ENCODE data around the gene PRDM16.
"Not testable (repeated sequence)": the region's sequence is repeated elsewhere in the genome, so short reads cannot be mapped to it uniquely, and the experiment has no call there.

PRDM16 gene

DNA sequence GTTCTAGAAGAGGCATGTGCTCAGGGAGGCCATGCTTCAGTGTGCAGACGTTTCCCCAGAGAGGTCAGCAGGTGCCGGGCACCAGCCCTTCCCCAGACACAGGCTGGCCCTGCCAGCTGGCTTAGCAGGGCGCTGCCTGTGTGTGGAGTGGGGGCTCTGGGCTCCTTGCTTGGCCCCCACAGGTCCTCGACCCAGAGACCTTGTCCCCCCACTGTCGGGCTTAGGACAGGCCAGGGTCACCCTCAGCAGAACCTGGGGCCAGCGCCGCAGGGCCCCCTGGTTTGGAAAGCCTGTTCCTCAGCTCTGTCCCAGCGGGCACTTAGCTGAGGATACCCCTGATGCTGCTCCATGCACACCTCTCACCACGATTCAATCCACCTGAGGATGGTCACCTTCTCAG, 213.2 kb downstream of the PRDM16 start:
- DNase-seq (ENCODE audit: low spot score): no peak

DNA sequence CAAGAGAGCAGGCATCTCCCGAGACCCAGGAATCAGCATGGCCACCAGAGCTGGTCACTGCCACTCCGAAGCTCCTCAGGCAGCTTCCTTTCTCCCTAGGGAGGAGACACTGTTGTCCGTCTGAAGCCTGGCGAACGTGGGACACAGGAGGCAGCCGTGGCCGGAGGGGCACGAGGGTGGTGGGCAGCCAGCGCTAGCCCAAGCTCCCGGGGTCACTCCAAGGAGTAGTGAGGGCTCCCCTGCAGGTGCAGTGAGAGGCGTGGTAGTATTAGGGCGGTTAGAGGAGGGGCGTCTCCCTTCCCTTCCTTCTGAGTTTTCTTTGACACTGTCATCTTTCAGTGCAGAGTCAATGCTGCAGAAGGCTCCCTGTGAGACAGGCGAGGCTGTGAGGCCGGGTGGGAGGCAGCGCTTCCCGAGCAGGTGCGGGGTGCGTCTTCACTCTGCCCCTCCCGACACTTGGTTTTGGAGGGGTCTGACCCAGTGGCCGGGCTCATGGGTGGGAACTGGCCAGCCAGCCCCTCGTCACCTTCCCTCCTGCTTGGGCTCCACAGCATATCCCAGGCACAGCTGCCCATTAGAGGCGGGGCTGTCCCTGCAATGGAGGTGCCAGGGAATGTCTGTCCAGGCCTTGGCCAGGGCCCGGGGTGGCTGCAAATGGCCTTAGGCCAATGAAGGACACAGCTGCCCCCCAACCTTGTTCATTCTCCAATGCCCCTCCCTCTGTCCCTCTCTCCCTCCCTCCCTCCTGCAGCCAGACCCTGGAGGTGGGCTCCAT, 213.8 kb downstream of the PRDM16 start:
- no peak for DNase-seq (ENCODE audit: low spot score)

DNA sequence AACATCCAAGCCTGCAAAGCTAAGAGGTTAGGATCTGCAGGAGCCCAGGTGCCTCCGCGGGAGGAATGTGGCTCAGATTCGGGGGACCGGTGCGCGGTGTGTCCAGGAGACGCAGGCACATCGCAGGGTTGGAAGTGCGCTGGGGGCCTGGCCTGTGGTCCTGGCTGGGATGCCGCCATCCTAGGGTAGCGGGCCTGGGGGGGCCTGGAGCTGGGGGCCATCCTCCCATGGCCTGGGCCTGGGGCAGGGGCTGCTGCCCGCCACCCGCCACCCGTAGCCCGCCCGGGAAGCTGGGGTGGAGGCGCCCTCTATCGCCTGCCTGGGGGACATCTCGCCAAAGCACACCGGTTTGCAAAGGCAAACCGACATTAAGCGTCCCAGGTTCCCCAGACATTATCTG, 214.8 kb downstream of the PRDM16 start:
- DNase-seq (ENCODE audit: low spot score): no peak

DNA sequence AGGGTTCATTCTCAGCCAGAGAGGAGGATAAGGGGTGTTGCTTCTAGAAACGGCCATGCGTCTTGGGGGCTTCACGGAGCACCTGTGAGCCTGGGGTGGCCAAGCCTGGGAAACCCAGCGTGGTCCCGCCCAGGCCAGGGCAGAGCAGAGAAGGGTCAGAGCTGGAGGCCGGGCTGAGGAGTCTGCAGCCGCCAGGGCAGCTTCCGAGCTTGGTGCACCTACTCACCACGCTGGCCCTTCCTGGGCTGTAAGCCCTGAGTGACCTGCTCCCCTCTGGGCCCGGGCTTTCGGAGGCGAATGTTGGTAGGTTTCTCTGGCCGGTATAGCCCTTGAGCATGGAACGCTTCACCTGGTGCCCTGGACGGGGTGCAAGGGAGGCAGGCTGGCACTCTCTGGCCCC, 215.7 kb downstream of the PRDM16 start:
- DNase-seq (ENCODE audit: low spot score): no peak

DNA sequence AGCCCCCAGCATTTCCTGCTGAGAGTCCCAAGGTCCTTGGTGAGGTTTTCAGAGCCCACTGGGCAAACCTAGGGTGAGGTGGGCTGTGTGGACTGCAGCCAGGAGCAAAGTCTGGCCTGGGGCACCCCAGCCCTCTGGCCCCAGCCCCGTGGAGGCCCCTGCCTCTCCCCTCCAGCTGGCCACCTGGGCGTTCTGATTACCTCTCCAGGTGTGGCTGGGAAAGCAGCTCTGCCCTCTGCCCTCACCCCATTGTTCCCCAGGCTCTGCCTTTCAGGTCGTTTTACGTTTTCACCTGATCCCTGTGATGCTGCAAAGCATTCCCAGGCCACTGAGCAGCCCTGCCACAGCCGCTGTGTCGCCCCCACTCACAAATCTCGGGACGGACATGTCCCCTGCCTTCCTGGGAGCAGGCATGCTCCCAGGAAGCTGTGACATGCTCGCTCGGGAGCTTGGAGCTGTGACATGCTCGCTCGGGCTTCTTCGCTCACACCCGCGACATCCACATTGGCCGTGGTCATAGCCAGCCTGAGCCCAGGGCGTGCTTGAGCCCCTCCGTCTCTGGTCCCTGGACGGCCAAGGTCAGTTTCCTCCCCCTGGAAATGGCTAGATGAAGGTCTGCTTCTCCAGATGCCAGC, 216.2 kb downstream of the PRDM16 start:
- DNase-seq (ENCODE audit: low spot score): no peak

DNA sequence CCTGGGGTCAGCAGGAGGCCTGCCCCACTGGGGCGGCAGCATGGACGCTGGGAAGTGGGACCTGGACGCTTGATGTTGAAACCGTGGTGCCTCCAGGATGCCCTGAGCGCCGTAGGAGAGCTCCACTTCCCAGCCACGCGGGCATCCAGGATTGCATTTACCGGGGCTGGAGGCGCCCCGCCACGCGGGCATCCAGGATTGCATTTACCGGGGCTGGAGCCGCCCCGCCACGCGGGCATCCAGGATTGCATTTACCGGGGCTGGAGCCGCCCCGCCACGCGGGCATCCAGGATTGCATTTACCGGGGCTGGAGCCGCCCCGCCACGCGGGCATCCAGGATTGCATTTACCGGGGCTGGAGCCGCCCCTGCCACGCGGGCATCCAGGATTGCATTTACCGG, 218.1 kb downstream of the PRDM16 start:
- not testable (repeated sequence) for DNase-seq (ENCODE audit: low spot score)

DNA sequence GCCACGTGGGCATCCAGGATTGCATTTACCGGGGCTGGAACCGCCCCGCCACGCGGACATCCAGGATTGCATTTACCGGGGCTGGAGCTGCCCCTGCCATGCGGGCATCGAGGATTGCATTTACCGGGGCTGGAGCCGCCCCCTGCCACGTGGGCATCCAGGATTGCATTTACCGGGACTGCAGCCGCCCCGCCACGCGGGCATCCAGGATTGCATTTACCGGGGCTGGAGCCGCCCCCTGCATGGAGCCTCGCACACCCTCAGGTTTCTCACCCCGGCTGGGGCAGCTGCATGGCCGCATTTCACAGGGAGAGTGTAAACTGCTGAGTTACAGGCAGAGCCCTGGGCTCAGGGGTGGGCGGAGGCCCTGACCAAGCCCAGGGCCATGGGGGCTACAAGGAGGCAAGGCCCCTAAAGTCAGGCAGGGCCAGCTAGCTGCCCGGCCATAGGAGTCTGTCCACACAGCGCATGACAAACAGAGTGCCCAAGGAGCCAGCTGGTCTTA, 218.7 kb downstream of the PRDM16 start:
- DNase-seq (ENCODE audit: low spot score): no peak

DNA sequence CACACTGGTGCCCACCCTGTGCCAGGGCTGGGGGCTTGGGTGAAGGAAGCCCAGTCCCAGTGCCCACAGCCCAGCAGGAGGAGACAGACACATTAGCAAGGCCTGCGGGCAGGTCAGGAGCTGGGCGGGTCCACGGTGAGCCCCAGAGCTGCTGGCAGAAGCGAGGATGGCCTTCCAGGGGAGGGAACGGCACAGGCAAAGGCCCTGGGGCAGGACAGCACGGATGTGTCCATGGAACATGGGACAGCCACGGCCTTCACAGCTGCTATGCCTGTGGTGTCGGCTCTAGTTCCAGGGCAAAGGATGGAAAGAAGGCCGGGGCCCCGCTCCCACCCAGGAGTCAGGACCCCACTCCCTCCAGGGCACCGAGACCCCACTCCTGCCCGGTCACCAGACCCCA, 220.5 kb downstream of the PRDM16 start:
- DNase-seq (ENCODE audit: low spot score): no peak

DNA sequence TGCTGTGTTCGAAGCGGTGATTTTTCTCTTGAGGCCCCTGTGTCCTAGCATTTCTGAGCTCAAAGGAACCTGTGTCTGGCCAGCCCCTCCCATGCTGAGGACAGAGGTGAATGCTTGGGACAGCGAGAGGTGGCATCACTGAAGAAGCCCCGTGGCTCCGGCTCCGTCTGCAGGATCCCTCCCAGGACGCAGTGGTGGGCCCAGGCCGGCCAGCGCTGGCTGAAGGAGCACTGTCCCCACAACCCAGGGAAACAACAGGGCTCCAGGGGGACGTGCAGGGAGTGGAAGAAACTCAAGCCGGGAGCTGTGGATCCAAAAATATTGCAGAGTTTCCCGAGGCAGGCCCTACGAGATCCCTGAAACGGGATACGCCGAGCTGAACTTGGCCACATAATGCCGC, 221.4 kb downstream of the PRDM16 start:
- DNase-seq (ENCODE audit: low spot score): no peak

DNA sequence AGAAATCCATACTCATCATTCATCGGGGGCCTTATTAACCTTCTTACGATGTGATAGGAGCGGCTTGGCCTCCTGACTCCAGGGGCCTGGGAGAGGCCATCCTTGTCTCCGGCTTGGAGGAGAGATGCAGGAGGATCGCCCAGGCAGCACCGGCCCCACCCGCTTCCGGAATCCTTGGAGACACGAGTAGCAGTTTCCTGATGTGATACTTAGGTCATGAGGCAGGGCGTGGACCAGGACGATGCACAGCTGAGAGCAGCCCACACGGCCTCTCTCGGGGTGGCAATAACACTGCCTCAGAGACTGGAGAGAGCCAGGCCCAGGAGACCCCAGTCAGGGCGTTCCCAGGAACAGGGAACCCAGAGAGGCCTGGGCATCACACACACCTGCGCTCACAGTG, 221.9 kb downstream of the PRDM16 start:
- no peak for DNase-seq (ENCODE audit: low spot score)

DNA sequence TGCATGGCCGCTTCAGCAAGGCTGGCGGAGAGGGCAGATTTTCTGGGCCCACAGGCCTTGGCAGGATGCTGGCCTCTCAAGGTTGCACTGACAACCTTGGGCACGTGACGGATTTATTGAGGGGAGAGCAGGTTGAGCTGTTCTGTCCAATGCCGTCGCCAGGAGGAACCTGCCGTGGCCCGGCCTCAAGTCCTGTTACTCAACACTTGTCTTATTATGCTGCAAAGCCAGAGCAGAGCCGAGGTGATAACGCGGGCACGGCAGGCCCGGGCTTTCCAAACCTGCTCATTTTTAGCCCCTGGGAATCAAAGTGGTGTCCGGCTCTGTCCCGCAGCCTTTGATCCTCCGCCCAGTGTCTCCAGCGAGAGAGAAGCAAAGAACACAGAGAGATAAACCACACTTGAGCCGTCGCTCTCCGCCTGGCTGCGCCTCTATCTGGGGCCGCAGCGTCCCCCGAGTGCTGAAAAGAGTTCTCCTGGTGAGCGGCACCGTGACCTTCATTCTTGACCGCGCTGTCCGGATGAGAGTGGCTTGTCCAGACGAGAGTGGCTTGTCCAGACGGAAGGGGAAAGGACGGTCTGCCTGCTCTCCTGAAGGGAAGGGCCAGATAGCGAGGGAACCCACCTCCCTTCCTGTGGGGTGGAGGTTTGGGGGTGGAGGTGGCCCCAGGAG, 223.2 kb downstream of the PRDM16 start:
- DNase-seq (ENCODE audit: low spot score): no peak

DNA sequence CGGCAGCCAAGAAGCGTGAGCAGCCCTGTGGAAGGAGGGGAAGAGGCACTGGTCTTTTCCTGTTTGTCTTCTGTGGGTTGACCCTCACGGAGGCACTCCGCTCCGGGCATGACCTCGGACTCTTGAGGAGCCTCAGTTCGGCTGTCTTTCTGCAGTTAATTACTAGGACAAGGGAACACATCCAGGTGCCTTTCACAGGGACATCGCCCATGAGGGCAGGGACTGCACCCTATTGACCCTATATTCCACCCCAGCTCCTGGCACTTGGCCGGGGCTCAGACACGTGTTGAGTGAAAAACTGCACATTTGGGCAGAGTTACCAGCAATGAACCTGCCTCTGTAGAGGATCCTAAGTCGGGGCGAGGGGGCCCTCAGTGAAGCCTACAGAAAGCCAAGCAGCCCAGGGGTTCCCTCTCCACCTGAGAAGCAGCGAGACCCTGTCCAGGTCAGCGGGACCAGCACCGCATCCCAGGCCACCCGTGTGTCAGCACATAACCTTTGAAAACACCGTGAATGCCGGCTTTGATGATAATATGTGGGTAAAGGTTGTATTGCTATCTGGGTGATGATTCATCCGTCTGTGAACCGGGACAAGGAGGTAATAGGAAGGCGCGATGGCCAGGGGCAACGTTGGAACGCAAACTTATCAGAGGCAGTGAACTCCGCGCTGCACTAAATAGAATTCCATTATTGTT, 224.0 kb downstream of the PRDM16 start:
- DNase-seq (ENCODE audit: low spot score): no peak

DNA sequence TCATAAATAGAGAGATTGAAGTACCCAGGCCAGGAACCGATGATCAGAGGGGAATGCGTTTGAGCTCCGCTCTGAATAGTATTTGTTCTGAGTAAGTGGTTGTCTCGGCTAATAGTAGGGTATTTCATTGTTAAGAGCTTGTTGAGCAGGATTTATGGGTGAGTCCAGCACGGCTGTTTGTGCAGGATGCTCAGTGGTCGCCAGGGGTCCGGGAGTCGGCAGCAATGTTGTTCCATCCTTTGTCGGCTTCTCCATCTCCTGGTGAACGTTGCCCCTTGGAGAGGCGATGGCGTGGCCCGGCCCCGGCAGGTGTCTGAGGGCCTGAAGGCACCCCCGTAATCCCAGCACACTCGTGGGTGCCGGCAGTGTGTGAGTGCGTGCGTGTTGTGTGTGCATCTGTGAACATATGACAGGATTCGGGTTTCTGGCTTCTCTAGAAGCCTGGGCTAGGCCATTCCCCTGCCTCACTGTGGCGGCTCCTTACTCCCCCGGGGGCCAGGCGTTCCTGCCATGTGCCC, 224.6 kb downstream of the PRDM16 start:
- DNase-seq (ENCODE audit: low spot score): no peak

DNA sequence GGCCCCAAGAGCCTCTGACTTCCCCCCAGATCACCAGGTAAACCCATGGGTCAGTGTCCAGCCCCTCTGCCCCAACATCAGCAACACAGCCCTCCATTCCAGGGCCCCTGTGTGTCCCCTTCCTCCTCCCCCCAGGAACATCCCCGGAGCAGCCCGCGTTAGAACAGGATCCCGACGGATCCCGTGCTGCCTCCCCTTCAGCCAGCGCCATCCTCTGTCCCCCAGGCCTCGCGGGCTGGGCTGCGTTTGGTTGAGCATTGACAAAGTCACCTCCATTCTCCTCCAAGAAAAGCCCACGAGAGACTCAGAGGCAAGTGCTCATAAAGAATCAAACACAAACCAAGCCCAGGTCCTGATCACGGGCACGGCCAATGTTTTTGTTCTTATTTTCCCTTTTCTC, 225.4 kb downstream of the PRDM16 start:
- no peak for DNase-seq (ENCODE audit: low spot score)

DNA sequence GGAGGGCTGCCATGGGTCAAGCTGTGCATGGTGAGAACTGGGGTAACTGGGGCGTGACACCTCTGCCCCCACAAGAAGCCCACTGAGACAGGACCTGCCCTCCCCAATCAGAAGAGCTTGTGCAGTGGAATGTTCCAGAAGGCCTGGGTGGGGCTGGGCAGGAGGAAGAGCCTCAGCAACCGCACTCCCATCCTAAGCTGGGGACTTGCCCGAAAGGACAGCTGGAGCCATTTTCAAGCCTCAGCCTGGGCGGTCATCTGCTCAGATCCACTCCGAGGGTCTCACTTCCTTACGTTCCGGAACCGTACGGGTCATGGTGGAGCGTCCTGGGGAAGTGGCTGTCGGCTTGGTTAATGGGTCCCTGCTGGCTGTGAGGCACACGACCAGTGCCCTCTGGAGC, 226.8 kb downstream of the PRDM16 start:
- DNase-seq (ENCODE audit: low spot score): no peak

DNA sequence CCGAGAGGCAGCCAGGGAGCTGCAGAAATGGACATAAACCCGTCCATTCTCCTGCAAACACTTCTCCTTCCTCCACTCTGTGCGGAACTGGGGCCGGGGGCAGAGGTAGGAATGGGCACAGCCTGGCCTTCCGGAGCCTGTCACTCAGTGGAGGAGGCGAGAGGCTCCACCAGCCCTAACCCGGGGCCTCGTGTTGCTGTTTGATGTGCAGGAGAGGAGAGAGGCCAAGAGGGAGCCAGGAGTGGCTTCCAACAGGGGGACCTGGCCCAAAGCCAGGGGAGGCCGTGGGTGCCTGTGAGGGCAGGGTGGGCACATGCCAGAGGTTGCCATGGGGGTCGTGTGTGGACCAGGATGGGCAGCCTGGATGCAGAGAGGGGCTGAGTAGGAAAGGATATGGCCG, 227.3 kb downstream of the PRDM16 start:
- DNase-seq (ENCODE audit: low spot score): no peak

DNA sequence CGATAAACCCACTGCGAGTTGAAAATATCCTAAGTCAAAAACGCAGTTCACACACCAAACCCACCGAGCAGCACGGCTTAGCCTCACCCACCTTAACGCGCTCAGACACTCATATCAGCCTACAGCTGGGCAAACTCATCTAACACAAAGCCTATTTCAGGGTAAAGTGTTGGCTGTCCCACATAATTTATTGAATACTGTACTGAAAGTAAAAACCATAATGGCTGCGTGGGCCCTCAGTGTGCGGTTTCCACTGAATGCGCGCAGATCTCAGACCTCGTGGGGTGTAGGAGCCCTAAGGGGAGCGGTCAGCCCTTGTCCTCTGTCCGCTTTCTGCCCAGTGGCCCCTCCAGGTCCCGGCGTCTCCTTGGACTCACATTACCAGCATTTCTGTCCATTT, 227.8 kb downstream of the PRDM16 start:
- DNase-seq (ENCODE audit: low spot score): no peak

DNA sequence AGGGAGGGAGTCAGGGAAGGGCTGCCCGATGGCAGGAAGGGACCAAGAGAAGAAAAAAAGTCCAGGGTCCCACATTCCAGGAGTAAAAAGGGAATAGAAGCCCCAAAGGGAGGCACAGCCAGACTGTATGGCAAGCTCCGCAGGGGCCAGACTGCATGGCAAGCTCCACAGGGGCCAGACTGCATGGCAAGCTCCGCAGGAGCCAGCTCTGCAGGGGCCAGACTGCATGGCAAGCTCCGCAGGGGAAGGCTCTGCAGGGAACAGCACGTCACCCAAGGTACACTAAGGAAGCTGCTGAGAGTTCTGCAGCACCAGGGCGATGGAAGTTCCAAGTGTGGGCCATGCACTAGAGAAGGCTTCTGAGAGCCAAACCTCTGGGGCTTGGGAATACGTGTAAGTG, 228.8 kb downstream of the PRDM16 start:
- DNase-seq (ENCODE audit: low spot score): no peak

DNA sequence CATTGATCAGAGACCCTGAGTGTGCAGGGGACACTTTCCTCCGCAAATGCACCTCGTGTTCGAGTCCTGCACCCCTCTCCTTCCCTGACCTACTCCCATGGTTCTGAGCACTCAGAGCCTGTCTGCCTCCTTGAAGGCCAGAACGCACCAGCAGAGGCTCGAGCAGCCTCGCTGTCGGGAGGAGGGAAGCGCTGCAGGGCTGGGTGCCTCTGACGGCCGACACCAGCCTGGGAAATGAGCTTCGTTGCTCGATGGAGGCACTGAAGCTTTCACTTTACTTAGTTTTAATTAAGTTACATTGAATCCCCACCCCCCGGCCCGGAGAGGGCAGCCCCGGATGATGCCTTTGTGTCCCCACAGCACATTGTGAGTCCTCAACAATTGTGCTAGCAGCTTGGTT, 229.2 kb downstream of the PRDM16 start:
- DNase-seq (ENCODE audit: low spot score): no peak

DNA sequence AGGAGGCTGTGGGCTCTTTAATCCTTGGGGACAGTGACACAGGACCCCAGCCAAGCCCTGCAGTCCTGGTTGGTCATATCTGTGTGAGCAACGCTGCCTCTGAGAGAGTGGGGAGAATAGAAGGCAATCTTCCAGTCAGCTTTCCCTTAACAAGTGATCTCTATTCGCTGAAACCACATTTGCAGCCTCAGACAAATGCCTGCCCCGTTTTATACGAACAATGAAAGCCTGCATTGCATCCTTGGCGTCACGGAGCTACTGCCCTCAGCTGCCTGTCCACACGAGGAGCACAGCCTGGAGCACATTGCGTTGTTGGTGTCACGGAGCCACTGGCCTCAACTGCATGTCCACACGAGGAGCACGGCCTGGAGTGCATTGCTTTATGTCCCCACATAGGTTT, 235.2 kb downstream of the PRDM16 start:
- DNase-seq (ENCODE audit: low spot score): no peak

DNA sequence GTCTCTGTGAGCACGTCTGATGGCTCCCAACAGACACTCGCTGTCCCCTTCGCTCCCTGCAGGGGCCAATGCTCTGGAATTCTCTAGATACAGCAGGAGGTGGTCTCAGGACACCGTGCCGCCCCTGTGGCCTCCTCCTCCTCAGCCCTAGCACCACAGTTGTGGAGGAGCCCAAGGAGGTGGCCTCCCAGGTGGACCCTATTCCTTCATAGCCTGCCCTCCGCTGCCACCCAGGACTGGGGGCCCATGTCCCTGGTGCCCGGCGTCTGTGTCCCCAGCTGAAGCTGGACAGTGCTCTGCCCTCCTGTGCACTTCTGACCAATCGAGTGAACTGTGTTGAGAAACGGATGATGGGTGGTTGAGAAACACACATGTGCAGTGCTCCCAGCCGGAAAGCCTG, 235.7 kb downstream of the PRDM16 start:
- DNase-seq (ENCODE audit: low spot score): no peak

DNA sequence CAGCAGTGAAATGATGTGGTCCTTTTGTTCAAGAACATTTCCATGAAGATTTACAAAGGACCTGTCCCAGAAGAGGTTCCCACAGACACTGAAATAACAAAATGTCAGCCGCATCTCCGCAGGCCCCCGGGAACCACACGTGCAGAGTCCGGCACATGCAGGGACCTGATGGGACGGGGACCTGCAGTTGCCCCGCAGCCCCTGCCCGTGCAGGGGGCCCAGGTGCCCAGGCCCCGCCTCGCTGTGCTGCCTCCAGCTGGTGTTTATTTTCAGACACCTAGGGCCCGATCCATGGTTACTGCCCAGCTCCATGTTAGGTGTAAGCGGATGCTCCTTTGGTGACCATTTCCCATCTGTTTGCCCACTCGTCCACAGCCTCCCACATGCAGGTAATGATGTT, 236.2 kb downstream of the PRDM16 start:
- DNase-seq (ENCODE audit: low spot score): no peak
